Peyer's patch (tissue), 4 donors: ENCODE results near the gene CUBN.
"Not testable (repeated sequence)": the region's sequence is repeated elsewhere in the genome, so short reads cannot be mapped to it uniquely, and the experiment has no call there.

ENCODE experiments used
- CTCF ChIP-seq, 6 experiments: fragments of 450-650 bp in 4 of 6; fragments of 200-600 bp in 2 of 6; sonication (generic) in 1 of 6; IDR thresholded peaks; one replicate each; pipeline ENCODE4 v1.5.1; 2017 to 2019; ENCODE audit warnings: antibody characterized with exemption in 6 of 6, mild to moderate bottlenecking in 3 of 6, moderate library complexity in 1 of 6
- POLR2A ChIP-seq, 2 donors: fragments of 450-650 bp; IDR thresholded peaks; one replicate each; pipeline ENCODE4 v1.5.1; 2017; ENCODE audit warnings: antibody characterized with exemption in 2 of 2, mild to moderate bottlenecking in 2 of 2, moderate library complexity in 2 of 2

DNA sequence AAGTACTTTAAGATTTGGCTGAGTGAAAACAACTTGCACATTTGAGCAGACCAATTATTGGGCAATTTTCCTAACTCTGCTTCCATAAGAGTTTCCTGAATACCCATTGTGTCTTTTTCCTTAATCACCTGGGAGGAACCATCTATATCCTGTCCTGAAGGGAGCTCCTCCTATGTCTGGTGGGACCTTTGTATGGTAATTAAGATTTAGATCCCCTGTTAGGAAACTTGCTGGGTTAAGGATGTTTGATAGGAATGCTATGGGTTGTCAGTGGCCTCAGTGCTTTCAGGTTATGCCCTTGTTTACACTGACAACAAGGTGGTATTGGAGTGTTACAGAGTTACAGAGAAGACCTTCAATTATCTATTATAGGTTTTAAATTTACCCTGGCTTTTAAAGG, 116.9 kb downstream of the CUBN start:
- not testable (repeated sequence) for TF ChIP-seq CTCF, POLR2A (IDR thresholded peaks at IDR 0.05)
